HL-60 (cell line): ENCODE results near the gene RER1.

Experiments used
- DNase-seq, 2 experiments: peaks; one replicate each; pipeline ENCODE4 v3.0.0-alpha.2; 2010 to 2020; ENCODE audit warnings: low read depth in 1 of 2, low spot score in 1 of 2
- H3K27ac ChIP-seq: fragments of 250-450 bp; sonication (Bioruptor Pico); replicated peaks from 2 replicates; pipeline ENCODE4 v1.5.1; 2020; ENCODE audit warnings: mild to moderate bottlenecking, moderate library complexity
- H3K27me3 ChIP-seq: fragments of 250-450 bp; sonication (Bioruptor Pico); 2 replicates; pipeline ENCODE4 v1.5.1; 2021; ENCODE audit warnings: mild to moderate bottlenecking, moderate library complexity; ENCODE audit not compliant: insufficient read depth, poor library complexity, severe bottlenecking
- H3K4me3 ChIP-seq: replicated peaks from 2 replicates; pipeline ENCODE4 v1.5.1; 2011; ENCODE audit warnings: mild to moderate bottlenecking, control low read depth, low read length; ENCODE audit not compliant: insufficient read depth
- GABPA ChIP-seq: IDR thresholded peaks from 2 replicates; pipeline ENCODE4 v1.6.1; 2012; ENCODE audit warnings: low read depth
- POLR2AphosphoS5 ChIP-seq: IDR thresholded peaks from 2 replicates; pipeline ENCODE4 v1.6.1; 2012; ENCODE audit warnings: low read depth
- SPI1 ChIP-seq: IDR thresholded peaks from 2 replicates; pipeline ENCODE4 v1.6.1; 2012; ENCODE audit warnings: low read depth, mild to moderate bottlenecking, borderline replicate concordance
- TF ChIP-seq, protein P1 (sequence below): IDR thresholded peaks from 2 replicates; pipeline ENCODE4 v1.6.1; 2012; ENCODE audit warnings: low read depth; ENCODE audit not compliant: insufficient replicate concordance
- TF ChIP-seq, protein P2 (sequence below): IDR thresholded peaks from one replicate; pipeline ENCODE4 v1.5.1; 2011; ENCODE audit warnings: low read length, control low read depth, inconsistent platforms; ENCODE audit not compliant: insufficient read depth

Gene RER1

DNA sequence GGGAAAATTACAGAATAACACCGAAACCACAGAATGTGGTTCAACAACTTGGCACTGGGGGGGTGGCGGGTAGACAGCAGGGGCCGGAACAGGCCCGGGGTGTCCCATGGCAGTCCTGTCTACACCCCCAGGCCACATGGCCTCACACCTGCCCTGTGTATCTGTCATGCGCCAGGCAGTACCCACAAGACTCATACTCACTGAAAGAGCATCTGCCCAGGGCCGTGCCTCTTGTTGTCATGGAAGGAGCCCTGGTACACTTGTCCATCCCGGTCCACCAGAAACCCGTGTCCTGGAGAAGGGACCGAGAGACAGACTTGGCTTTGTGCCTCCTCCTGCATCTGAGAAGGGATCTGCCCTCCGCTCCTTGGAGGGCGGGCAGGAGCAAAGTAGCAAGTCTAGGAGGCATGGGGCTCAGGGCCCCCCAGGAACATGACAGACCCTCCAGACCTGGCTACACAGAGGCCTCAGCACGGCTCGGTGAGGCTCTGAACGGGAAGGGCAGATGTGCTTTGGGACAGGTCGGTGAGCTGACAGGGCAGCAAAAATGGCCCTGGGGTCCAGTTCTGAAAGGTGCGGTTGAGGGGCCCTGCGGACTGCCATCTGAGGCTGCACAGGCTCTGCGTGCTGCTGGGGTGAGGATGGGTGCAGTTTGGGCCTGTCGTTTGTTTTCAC is 5.9 kb upstream of the RER1 start:
- no peak overlapping the region for H3K27ac ChIP-seq
- H3K4me3 ChIP-seq = no peak overlapping the region
- H3K27me3 ChIP-seq = no peaks in the 10 kb centered on the region
- TF ChIP-seq, protein P1, sequence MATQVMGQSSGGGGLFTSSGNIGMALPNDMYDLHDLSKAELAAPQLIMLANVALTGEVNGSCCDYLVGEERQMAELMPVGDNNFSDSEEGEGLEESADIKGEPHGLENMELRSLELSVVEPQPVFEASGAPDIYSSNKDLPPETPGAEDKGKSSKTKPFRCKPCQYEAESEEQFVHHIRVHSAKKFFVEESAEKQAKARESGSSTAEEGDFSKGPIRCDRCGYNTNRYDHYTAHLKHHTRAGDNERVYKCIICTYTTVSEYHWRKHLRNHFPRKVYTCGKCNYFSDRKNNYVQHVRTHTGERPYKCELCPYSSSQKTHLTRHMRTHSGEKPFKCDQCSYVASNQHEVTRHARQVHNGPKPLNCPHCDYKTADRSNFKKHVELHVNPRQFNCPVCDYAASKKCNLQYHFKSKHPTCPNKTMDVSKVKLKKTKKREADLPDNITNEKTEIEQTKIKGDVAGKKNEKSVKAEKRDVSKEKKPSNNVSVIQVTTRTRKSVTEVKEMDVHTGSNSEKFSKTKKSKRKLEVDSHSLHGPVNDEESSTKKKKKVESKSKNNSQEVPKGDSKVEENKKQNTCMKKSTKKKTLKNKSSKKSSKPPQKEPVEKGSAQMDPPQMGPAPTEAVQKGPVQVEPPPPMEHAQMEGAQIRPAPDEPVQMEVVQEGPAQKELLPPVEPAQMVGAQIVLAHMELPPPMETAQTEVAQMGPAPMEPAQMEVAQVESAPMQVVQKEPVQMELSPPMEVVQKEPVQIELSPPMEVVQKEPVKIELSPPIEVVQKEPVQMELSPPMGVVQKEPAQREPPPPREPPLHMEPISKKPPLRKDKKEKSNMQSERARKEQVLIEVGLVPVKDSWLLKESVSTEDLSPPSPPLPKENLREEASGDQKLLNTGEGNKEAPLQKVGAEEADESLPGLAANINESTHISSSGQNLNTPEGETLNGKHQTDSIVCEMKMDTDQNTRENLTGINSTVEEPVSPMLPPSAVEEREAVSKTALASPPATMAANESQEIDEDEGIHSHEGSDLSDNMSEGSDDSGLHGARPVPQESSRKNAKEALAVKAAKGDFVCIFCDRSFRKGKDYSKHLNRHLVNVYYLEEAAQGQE = no peak
- TF ChIP-seq GABPA = no peak
- TF ChIP-seq POLR2AphosphoS5 = no peak
- TF ChIP-seq SPI1 = no peak
- TF ChIP-seq, protein P2, sequence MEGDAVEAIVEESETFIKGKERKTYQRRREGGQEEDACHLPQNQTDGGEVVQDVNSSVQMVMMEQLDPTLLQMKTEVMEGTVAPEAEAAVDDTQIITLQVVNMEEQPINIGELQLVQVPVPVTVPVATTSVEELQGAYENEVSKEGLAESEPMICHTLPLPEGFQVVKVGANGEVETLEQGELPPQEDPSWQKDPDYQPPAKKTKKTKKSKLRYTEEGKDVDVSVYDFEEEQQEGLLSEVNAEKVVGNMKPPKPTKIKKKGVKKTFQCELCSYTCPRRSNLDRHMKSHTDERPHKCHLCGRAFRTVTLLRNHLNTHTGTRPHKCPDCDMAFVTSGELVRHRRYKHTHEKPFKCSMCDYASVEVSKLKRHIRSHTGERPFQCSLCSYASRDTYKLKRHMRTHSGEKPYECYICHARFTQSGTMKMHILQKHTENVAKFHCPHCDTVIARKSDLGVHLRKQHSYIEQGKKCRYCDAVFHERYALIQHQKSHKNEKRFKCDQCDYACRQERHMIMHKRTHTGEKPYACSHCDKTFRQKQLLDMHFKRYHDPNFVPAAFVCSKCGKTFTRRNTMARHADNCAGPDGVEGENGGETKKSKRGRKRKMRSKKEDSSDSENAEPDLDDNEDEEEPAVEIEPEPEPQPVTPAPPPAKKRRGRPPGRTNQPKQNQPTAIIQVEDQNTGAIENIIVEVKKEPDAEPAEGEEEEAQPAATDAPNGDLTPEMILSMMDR = no peak
- DNase-seq = no peak

DNA sequence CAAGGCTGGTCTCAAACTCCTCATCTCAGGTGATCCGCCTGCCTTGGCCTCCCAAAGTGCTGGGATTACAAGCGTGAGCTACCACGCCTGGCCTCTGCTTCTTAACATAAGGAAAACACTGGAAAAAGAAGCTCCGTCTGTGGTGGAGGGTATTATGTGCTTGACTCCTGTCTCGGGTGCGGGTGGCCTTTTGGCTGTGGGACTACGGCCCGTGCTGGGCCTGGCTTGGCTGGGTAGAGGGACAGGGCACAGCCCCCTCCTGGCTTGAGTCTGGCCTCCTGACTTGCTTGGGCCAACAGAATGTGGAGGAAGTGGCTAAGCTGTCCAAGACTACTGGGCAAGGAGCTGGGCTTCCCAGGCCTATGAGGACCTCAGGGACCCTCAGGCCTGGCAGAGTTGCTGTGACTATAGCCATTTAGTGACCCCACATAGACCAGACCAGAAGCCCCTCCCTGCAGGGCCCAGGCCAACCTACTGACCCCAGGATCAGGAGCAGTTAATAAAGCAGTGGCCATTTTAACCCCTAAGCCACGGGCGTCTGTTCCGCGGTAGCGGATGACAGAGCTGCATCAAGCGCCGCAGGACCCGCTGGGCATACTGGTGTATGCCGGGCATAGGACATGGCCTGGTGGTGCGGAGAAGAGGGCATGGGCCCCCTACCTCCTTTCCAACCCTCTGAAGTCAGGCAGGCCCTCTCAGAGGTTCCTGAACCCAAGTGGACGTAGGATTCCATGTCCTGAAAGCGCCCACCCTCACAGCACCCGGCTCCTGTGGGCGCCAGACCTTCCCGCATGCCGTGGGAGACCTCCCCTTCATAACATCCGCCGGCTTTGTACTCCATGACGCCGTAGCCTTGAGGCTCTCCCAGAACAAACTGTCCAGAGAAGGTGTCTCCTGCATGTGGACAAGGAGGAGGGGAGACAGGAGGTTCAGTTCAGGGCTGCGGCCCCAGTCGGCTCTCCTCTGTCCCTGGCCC is 4.7 kb upstream of the RER1 start:
- Histone ChIP-seq H3K27ac (no peak overlapping the region), H3K4me3 (no peak overlapping the region), H3K27me3 (no peaks in the 10 kb centered on the region)
- TF ChIP-seq, protein P1 = no peak
- TF ChIP-seq, protein P2 = no peak
- TF ChIP-seq GABPA (no peak), POLR2AphosphoS5 (no peak), SPI1 (no peak)
- DNase-seq = no peak

DNA sequence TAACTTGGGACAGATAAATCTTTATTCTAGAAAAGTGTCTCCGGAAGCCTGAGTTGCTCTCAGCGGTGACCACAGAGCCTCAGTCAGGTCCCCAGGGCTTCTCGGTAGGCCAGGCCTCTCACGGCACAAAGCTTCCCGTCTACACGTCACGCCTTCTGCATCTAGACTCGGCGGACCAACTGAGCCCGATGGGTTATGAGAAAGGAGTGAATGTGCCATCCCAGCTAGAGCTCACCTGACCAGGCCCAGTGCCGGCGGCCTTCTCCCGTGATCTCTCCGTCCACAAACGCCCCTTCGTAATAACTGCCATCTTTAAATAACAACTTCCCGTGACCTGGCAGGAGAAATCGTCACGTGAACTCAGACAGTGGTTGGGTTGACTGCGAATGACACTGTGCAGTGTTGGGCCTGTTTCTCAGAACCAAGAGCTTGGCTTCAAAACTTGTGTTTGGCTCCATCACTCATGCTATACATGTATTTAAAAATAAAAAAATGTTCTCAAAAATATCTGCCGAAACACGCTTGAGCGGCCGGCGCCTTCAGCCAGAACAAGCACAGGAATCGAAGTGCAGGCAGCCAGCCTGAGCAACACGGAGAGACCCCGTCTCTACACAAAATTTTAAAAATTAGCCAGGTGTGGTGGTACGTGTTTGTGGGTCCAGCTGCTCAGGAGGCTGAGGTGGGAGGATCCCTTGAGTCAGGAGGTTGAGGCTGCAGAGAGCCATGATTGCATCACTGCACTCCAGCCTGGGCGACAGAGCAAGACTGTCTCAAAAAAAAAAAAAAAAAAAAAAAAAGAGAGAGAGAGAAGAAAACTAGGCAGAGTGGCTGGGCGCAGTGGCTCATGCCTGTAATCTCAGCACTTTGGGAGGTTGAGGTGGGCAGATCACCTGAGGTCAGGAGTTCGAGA is 3.4 kb upstream of the RER1 start:
- Histone ChIP-seq H3K4me3 (no peak overlapping the region), H3K27me3 (no peaks in the 10 kb centered on the region), H3K27ac (no peak overlapping the region)
- no peak for DNase-seq
- TF ChIP-seq, protein P2 = no peak
- TF ChIP-seq GABPA (no peak), POLR2AphosphoS5 (no peak), SPI1 (no peak)
